Ovary (tissue), 3 donors: ENCODE measurements around the gene RPGRIP1L.

ENCODE experiments used
- POLR2A ChIP-seq: fragments of 450-650 bp; IDR thresholded peaks from one replicate; pipeline ENCODE4 v1.6.1; 2017; ENCODE audit warnings: antibody characterized with exemption, mild to moderate bottlenecking, moderate library complexity
- TF ChIP-seq, protein P1 (sequence below), 3 donors: fragments of 450-650 bp in 2 of 3; fragments of 200-600 bp in 1 of 3; IDR thresholded peaks; one replicate each; pipeline versions ENCODE4 v1.5.1 to v1.8.0; 2016 to 2022; ENCODE audit warnings: antibody characterized with exemption in 3 of 3, mild to moderate bottlenecking in 1 of 3
- donor health status: DM: no; HTN: no; CAD: no.

DNA sequence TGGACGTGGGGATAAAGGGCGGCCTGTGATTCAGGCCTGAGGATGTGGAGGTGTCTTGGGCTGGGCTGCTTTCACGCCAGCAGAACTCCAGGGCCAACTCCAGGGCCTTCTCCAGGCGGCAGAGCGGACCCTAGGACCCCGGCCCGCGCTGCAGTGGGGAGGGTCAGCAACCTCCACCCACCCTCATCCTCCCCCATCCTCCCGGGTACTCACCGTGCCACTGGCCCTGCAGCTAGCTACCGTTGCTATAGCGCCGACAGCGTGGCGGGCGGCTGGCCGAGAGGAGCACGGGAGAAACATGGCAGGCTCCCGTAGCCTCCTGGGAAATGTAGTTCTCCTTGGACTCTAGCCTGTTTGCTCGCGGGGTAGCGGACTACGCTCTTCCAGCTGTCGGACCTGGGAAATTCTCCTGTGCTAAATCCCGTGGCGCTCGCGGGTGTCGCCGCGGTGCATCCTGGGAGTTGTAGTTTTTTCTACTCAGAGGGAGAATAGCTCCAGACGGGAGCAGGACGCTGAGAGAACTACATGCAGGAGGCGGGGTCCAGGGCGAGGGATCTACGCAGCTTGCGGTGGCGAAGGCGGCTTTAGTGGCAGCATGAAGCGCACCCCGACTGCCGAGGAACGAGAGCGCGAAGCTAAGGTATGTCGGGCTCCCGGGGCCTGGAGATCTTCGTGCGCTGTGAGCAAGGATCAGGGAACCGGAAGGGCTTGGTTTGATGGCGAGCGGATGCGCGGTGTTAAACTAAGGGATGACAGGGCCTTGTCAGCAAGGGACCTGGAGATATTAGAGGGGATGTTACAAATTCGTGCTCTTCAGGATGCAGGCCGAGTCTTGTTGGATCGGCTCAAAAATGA lies at the start of gene RPGRIP1L, which contains the start of gene FTO:
- TF ChIP-seq POLR2A, result no peak
- TF ChIP-seq, protein P1, sequence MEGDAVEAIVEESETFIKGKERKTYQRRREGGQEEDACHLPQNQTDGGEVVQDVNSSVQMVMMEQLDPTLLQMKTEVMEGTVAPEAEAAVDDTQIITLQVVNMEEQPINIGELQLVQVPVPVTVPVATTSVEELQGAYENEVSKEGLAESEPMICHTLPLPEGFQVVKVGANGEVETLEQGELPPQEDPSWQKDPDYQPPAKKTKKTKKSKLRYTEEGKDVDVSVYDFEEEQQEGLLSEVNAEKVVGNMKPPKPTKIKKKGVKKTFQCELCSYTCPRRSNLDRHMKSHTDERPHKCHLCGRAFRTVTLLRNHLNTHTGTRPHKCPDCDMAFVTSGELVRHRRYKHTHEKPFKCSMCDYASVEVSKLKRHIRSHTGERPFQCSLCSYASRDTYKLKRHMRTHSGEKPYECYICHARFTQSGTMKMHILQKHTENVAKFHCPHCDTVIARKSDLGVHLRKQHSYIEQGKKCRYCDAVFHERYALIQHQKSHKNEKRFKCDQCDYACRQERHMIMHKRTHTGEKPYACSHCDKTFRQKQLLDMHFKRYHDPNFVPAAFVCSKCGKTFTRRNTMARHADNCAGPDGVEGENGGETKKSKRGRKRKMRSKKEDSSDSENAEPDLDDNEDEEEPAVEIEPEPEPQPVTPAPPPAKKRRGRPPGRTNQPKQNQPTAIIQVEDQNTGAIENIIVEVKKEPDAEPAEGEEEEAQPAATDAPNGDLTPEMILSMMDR (IDR thresholded peaks at IDR 0.05), result no peak
